Lower lobe of right lung (tissue), 2 donors: ENCODE measurements around the gene GNB1L. TPM values are rescaled to one million over a fixed set of nuclear protein-coding genes. Genes with fewer than 3 reads are reported as not detected.

Experiments
- ATAC-seq, 2 donors: fragments of 200-7000 bp; cut with Tn5 transposase; one replicate each; pipeline ENCODE4 v1.9.1; 2020 to 2022; ENCODE audit warnings: mild to moderate bottlenecking in 2 of 2, moderate library complexity in 2 of 2
- DNase-seq: peaks from one replicate; pipeline ENCODE4 v3.0.0-alpha.2; 2020
- H3K27ac ChIP-seq: fragments of 200-600 bp; one replicate; pipeline ENCODE4 v1.8.0; 2022
- H3K27me3 ChIP-seq: fragments of 200-600 bp; one replicate; pipeline ENCODE4 v1.8.0; 2022; ENCODE audit warnings: low read depth
- H3K36me3 ChIP-seq: fragments of 200-600 bp; one replicate; pipeline ENCODE4 v1.8.0; 2022; ENCODE audit warnings: mild to moderate bottlenecking
- H3K4me1 ChIP-seq: fragments of 200-600 bp; one replicate; pipeline ENCODE4 v1.8.0; 2022
- H3K4me3 ChIP-seq: fragments of 200-600 bp; one replicate; pipeline ENCODE4 v1.8.0; 2022; ENCODE audit warnings: mild to moderate bottlenecking
- H3K9me3 ChIP-seq: fragments of 200-600 bp; one replicate; pipeline ENCODE4 v1.8.0; 2022
- CTCF ChIP-seq: fragments of 200-600 bp; IDR thresholded peaks from one replicate; pipeline ENCODE4 v1.8.0; 2022; ENCODE audit warnings: antibody characterized with exemption, mild to moderate bottlenecking
- intact Hi-C: fragments of 100-400 bp; cut with DNase I; formaldehyde crosslinking; loops from one replicate; pipeline ENCODE4 v1.11.0; 2022
- total RNA-seq: library from RNA; stranded (reverse); fragmentation: NEBNext Ultra II Directional; extraction: Animal tissue kit (Norgen Biotek cat#: 25700); gene quantifications from one replicate; pipeline ENCODE4 v1.2.1, GENCODE V29; 2021
- donor health status: DM: no; HTN: yes; CAD: no; lungs with severe emphysema.

GNB1L gene
- total RNA-seq, 1 donor from 2014 or later, result 6.0 TPM

- Histone ChIP-seq H3K9me3 (no peaks in the 10 kb centered on the region), H3K4me1 (peaks cover 10% of the 10 kb centered on the region), H3K36me3 (no peaks in the 10 kb centered on the region), H3K27ac (no peak overlapping the region), H3K4me3 (no peak overlapping the region), H3K27me3 (no peaks in the 10 kb centered on the region)
- no peak for ATAC-seq
- no peak for DNase-seq
- TF ChIP-seq CTCF, result no peak
- intact Hi-C loops, result no loop called here
These were observed 27.2 kb downstream of the GNB1L start for GRCh38 chr22:19827341-19828034.

GRCh38 chr22:19826619-19826950 lies 28.1 kb downstream of the GNB1L start:
- Histone ChIP-seq H3K27me3 (no peaks in the 10 kb centered on the region), H3K4me3 (no peak overlapping the region), H3K9me3 (no peaks in the 10 kb centered on the region), H3K27ac (no peak overlapping the region), H3K36me3 (no peaks in the 10 kb centered on the region), H3K4me1 (peaks cover 11% of the 10 kb centered on the region)
- intact Hi-C loops, result no loop called here
- ATAC-seq, result no peak
- no peak for TF ChIP-seq CTCF
- no peak for DNase-seq

GRCh38 chr22:19825904-19826618 lies 28.6 kb downstream of the GNB1L start:
- H3K36me3 ChIP-seq, result no peaks in the 10 kb centered on the region
- no peak overlapping the region for H3K27ac ChIP-seq
- DNase-seq (no peak), ATAC-seq (no peak)
- no peaks in the 10 kb centered on the region for H3K9me3 ChIP-seq
- TF ChIP-seq CTCF, result no peak
- no peak overlapping the region for H3K4me3 ChIP-seq
- intact Hi-C loops, result no loop called here
- peaks cover 11% of the 10 kb centered on the region for H3K4me1 ChIP-seq
- H3K27me3 ChIP-seq, result no peaks in the 10 kb centered on the region

- Histone ChIP-seq H3K4me3 (no peak overlapping the region), H3K36me3 (no peaks in the 10 kb centered on the region), H3K9me3 (no peaks in the 10 kb centered on the region), H3K27me3 (no peaks in the 10 kb centered on the region), H3K27ac (no peak overlapping the region), H3K4me1 (peaks cover 11% of the 10 kb centered on the region)
- no peak for TF ChIP-seq CTCF
- no peak for ATAC-seq
- DNase-seq, result no peak
- intact Hi-C loops, result no loop called here
These were observed 29.7 kb downstream of the GNB1L start for GRCh38 chr22:19824926-19825339.

- no peak overlapping the region for H3K4me3 ChIP-seq
- H3K36me3 ChIP-seq, result no peaks in the 10 kb centered on the region
- intact Hi-C loops, result no loop called here
- H3K27ac ChIP-seq, result no peak overlapping the region
- H3K9me3 ChIP-seq, result no peaks in the 10 kb centered on the region
- ATAC-seq, result no peak
- TF ChIP-seq CTCF, result no peak
- H3K4me1 ChIP-seq, result peaks cover 11% of the 10 kb centered on the region
- H3K27me3 ChIP-seq, result no peaks in the 10 kb centered on the region
- peak; percentile 52 for DNase-seq
These were observed 30.3 kb downstream of the GNB1L start for GRCh38 chr22:19824212-19824925.
